Neural cell (in vitro differentiated cells): Measurements from ENCODE around the gene PARVA.

ENCODE experiments used
- EP300 ChIP-seq: fragments of 450-650 bp; conservative IDR thresholded peaks from 2 replicates; pipeline ENCODE4 v1.6.1; 2014; ENCODE audit warnings: antibody characterized with exemption, mild to moderate bottlenecking, moderate library complexity; ENCODE audit not compliant: poor library complexity, severe bottlenecking
- EZH2 ChIP-seq: fragments of 200-600, 300-800 bp; shearing (Covaris generic), sonication (generic); IDR thresholded peaks from 2 replicates; pipeline ENCODE4 v1.6.1; 2014; ENCODE audit warnings: antibody characterized with exemption, low read length, borderline replicate concordance, mild to moderate bottlenecking; ENCODE audit not compliant: insufficient read depth, poor library complexity, severe bottlenecking
- MXI1 ChIP-seq: fragments of 450-650 bp; conservative IDR thresholded peaks from 2 replicates; pipeline ENCODE4 v1.6.1; 2014; ENCODE audit warnings: antibody characterized with exemption, mild to moderate bottlenecking; ENCODE audit not compliant: poor library complexity, severe bottlenecking
- POLR2AphosphoS5 ChIP-seq: IDR thresholded peaks from 2 replicates; pipeline ENCODE4 v1.6.1; 2012
- RAD21 ChIP-seq: fragments of 450-650 bp; conservative IDR thresholded peaks from 2 replicates; pipeline ENCODE4 v1.6.1; 2014; ENCODE audit warnings: antibody characterized with exemption, mild to moderate bottlenecking, moderate library complexity
- SMC3 ChIP-seq: fragments of 450-650 bp; conservative IDR thresholded peaks from 2 replicates; pipeline ENCODE4 v1.6.1; 2014; ENCODE audit warnings: antibody characterized with exemption, mild to moderate bottlenecking, moderate library complexity; ENCODE audit not compliant: poor library complexity
- TAF1 ChIP-seq: IDR thresholded peaks from 2 replicates; pipeline ENCODE4 v1.6.1; 2012; ENCODE audit warnings: low read depth
- TF ChIP-seq, protein P1 (sequence below): fragments of 450-650 bp; IDR thresholded peaks from 2 replicates; pipeline ENCODE4 v1.5.1; 2014; ENCODE audit warnings: antibody characterized with exemption, mild to moderate bottlenecking, moderate library complexity; ENCODE audit not compliant: poor library complexity, severe bottlenecking
- TF ChIP-seq, protein P2 (sequence below): IDR thresholded peaks from 2 replicates; pipeline ENCODE4 v1.6.1; 2012; ENCODE audit warnings: borderline replicate concordance

DNA sequence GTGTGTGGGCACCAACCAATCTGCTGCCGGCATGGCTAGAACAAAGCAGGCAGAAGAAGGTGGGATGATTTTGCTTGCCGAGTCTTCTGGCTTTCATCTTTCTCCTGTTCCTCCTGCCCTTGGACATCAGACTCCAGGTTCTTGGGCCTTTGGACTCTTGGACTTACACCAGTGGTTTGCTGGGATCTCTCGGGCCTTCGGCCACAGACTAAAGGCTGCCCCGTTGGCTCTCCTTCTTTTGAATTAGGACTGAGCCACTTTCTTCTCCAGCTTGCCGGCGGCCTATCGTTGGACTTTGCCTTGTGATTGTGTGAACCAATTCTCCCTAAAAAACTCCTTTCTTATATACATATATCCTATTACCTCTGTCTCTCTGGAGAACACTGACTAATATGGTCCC, 168.8 kb downstream of the PARVA start:
- TF ChIP-seq, protein P1, sequence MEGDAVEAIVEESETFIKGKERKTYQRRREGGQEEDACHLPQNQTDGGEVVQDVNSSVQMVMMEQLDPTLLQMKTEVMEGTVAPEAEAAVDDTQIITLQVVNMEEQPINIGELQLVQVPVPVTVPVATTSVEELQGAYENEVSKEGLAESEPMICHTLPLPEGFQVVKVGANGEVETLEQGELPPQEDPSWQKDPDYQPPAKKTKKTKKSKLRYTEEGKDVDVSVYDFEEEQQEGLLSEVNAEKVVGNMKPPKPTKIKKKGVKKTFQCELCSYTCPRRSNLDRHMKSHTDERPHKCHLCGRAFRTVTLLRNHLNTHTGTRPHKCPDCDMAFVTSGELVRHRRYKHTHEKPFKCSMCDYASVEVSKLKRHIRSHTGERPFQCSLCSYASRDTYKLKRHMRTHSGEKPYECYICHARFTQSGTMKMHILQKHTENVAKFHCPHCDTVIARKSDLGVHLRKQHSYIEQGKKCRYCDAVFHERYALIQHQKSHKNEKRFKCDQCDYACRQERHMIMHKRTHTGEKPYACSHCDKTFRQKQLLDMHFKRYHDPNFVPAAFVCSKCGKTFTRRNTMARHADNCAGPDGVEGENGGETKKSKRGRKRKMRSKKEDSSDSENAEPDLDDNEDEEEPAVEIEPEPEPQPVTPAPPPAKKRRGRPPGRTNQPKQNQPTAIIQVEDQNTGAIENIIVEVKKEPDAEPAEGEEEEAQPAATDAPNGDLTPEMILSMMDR = no peak
- TF ChIP-seq EZH2 = no peak
- no peak for TF ChIP-seq POLR2AphosphoS5
- no peak for TF ChIP-seq RAD21
- no peak for TF ChIP-seq TAF1
- TF ChIP-seq MXI1 = no peak
- no peak for TF ChIP-seq SMC3
- TF ChIP-seq, protein P2, sequence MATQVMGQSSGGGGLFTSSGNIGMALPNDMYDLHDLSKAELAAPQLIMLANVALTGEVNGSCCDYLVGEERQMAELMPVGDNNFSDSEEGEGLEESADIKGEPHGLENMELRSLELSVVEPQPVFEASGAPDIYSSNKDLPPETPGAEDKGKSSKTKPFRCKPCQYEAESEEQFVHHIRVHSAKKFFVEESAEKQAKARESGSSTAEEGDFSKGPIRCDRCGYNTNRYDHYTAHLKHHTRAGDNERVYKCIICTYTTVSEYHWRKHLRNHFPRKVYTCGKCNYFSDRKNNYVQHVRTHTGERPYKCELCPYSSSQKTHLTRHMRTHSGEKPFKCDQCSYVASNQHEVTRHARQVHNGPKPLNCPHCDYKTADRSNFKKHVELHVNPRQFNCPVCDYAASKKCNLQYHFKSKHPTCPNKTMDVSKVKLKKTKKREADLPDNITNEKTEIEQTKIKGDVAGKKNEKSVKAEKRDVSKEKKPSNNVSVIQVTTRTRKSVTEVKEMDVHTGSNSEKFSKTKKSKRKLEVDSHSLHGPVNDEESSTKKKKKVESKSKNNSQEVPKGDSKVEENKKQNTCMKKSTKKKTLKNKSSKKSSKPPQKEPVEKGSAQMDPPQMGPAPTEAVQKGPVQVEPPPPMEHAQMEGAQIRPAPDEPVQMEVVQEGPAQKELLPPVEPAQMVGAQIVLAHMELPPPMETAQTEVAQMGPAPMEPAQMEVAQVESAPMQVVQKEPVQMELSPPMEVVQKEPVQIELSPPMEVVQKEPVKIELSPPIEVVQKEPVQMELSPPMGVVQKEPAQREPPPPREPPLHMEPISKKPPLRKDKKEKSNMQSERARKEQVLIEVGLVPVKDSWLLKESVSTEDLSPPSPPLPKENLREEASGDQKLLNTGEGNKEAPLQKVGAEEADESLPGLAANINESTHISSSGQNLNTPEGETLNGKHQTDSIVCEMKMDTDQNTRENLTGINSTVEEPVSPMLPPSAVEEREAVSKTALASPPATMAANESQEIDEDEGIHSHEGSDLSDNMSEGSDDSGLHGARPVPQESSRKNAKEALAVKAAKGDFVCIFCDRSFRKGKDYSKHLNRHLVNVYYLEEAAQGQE = no peak
- TF ChIP-seq EP300 = no peak
